Measurements from ENCODE around the gene RASSF3.

DNA sequence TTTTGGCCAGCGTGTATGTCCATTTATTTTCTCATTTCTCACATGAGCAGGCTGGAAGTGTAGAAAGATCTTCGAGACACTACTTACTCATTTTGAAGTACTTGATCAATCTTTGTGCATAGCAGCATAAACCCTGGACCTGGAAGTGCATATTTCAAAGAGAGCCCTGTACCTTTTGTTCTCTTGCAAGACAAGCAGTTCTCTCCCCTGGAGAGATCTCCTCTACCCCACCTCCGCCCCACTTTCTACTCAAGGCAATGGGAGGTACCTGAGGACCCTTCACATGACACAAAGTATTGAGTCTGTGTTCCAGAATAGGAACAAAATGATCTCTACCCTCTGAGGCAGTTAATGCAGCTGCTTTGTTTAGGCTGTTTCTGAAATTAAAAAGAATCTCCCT, 27.4 kb upstream of the RASSF3 start:
- TF ChIP-seq EZH2 (IDR thresholded peaks at IDR 0.05; ENCODE audit: low read length), result no peak
- no peak for TF ChIP-seq CTCF (optimal IDR thresholded peaks at IDR 0.05 in 1 of 3, IDR thresholded peaks at IDR 0.05 in 1 of 3, conservative IDR thresholded peaks at IDR 0.05 in 1 of 3; ENCODE audit: extremely low read depth in 1 of 3, insufficient read depth in 2 of 3, low read length in 3 of 3)

Measured in keratinocyte (primary cell).